Astrocyte (in vitro differentiated cells and primary cell): ENCODE results near the gene GALK2.

Experiments
- EZH2 ChIP-seq: IDR thresholded peaks from 2 replicates; pipeline ENCODE4 v1.6.1; 2012; ENCODE audit warnings: mild to moderate bottlenecking, low read length, inconsistent platforms; ENCODE audit not compliant: insufficient read depth
- TF ChIP-seq, protein P1 (sequence below): IDR thresholded peaks from 2 replicates; pipeline ENCODE4 v1.5.1; 2011; ENCODE audit warnings: low read depth, mild to moderate bottlenecking, inconsistent platforms, low read length, moderate library complexity; ENCODE audit not compliant: insufficient read depth

DNA sequence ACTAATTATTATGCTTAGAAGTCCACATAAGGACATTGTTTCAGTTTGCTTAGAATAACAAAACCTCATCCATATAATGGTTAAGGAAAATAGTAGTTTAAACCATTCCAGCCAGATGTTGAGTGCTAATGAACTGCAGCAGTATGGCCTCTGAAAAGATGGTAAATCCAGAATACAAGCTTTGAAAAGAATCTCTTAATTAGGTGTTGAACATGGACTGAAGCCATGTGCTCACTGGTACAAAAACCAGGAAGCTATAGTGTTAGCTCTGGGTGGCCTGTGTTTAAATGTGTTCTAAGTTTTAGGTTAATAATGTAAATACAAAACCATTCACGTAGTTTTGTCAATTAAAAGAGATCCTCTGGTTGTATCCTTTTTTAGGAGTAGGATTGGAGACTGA is 78.2 kb downstream of the GALK2 start:
- TF ChIP-seq, protein P1, sequence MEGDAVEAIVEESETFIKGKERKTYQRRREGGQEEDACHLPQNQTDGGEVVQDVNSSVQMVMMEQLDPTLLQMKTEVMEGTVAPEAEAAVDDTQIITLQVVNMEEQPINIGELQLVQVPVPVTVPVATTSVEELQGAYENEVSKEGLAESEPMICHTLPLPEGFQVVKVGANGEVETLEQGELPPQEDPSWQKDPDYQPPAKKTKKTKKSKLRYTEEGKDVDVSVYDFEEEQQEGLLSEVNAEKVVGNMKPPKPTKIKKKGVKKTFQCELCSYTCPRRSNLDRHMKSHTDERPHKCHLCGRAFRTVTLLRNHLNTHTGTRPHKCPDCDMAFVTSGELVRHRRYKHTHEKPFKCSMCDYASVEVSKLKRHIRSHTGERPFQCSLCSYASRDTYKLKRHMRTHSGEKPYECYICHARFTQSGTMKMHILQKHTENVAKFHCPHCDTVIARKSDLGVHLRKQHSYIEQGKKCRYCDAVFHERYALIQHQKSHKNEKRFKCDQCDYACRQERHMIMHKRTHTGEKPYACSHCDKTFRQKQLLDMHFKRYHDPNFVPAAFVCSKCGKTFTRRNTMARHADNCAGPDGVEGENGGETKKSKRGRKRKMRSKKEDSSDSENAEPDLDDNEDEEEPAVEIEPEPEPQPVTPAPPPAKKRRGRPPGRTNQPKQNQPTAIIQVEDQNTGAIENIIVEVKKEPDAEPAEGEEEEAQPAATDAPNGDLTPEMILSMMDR = no peak
- TF ChIP-seq EZH2 = no peak
